ENCODE measurements around the gene OR6C70. TPM values are rescaled to one million over a fixed set of nuclear protein-coding genes. Genes with fewer than 3 reads are reported as not detected.

OR6C70 gene
- total RNA-seq, result not detected

DNA sequence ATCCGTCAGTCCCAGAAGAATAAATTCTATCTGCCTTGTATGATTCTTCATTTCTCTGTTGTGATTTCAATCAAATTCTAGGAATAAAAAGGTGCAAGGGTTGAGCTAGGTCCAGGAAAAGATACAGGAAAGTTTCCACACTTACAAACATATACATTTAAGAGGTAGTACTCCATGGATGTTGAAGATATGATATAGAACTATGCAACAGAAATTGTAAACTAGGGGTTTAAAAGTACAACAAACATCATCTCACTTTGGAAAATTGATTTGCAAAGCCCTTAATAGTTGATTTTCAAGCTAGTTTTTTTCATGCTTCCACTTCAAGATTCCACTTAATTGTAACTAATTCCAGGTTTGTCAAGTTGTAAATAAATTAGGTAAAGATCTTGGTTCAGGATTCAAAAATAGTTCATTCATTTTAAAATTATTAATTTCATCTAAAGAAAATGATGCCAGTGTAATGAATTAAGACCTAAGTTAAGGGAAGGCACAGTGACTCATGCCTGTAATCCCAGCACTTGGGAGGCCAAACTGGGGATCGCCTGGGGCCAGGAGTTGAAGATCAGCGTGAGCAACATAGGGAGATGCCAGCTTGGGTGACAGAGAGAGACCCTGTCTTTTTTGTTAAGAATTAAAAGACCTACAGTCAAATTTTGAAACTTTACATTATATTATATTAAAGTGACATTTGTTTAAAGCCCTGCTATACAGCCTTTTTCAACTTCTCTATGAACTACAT lies at the start of gene OR6C70:
OR6C70 (minus strand) TSS at position 51 of the 742 bp plus-strand sequence; CDS start at position 51, 0 bp downstream.
- TF ChIP-seq, protein P1, sequence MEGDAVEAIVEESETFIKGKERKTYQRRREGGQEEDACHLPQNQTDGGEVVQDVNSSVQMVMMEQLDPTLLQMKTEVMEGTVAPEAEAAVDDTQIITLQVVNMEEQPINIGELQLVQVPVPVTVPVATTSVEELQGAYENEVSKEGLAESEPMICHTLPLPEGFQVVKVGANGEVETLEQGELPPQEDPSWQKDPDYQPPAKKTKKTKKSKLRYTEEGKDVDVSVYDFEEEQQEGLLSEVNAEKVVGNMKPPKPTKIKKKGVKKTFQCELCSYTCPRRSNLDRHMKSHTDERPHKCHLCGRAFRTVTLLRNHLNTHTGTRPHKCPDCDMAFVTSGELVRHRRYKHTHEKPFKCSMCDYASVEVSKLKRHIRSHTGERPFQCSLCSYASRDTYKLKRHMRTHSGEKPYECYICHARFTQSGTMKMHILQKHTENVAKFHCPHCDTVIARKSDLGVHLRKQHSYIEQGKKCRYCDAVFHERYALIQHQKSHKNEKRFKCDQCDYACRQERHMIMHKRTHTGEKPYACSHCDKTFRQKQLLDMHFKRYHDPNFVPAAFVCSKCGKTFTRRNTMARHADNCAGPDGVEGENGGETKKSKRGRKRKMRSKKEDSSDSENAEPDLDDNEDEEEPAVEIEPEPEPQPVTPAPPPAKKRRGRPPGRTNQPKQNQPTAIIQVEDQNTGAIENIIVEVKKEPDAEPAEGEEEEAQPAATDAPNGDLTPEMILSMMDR (IDR thresholded peaks at IDR 0.05), result no peak
- Histone ChIP-seq H3K27me3 (no peaks in the 10 kb centered on the region), H3K4me3 (no peak within 1 kb of the TSS), H3K9me3 (no peaks in the 10 kb centered on the region), H3K4me1 (no peaks in the 10 kb centered on the region), H3K27ac (no peak within 1 kb of the TSS), H3K36me3 (no peaks in the 10 kb centered on the region)
- no peak for DNase-seq (ENCODE audit: low spot score in 2 of 2)
- intact Hi-C loops (cut with DNase I), result no loop called here

- Histone ChIP-seq H3K9me3 (no peaks in the 10 kb centered on the region), H3K27ac (no peak overlapping the region), H3K36me3 (no peaks in the 10 kb centered on the region), H3K4me3 (no peak overlapping the region), H3K4me1 (no peaks in the 10 kb centered on the region), H3K27me3 (no peaks in the 10 kb centered on the region)
- TF ChIP-seq, protein P1 (IDR thresholded peaks at IDR 0.05), result no peak
- DNase-seq (ENCODE audit: low spot score in 2 of 2), result no peak
- intact Hi-C loops (cut with DNase I), result no loop called here
These were observed 46.5 kb upstream of the OR6C70 start for GRCh38 chr12:55516391-55516790.

- DNase-seq (ENCODE audit: low spot score in 2 of 2), result no peak
- Histone ChIP-seq H3K27ac (no peak overlapping the region), H3K36me3 (no peaks in the 10 kb centered on the region), H3K9me3 (no peaks in the 10 kb centered on the region), H3K27me3 (no peaks in the 10 kb centered on the region), H3K4me3 (no peak overlapping the region), H3K4me1 (no peaks in the 10 kb centered on the region)
- TF ChIP-seq, protein P1 (IDR thresholded peaks at IDR 0.05), result no peak
- intact Hi-C loops (cut with DNase I), result no loop called here
These were observed 45.8 kb upstream of the OR6C70 start for GRCh38 chr12:55515696-55516095.

DNA sequence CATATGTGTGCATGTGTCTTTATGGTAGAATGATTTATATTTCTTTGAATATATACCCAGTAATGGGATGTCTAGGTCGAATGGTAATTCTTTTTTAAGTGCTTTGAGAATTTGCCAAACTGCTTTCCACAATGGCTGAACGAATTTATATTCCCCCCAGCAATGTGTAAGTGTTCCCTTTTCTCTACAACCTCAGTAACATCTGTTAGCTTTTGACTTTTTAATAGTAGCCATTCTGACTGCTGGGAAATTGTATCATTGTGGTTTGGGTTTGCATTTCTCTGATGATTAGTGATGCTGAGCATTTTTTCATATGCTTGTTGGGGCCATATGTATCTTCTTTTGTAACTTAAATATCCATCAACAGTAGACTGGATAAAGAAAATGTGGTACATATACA lies 31.7 kb upstream of the OR6C70 start:
- TF ChIP-seq, protein P1 (IDR thresholded peaks at IDR 0.05), result no peak
- Histone ChIP-seq H3K27me3 (no peaks in the 10 kb centered on the region), H3K4me3 (no peak overlapping the region), H3K9me3 (no peaks in the 10 kb centered on the region), H3K27ac (no peak overlapping the region), H3K36me3 (no peaks in the 10 kb centered on the region), H3K4me1 (no peaks in the 10 kb centered on the region)
- no peak for DNase-seq (ENCODE audit: low spot score in 2 of 2)
- intact Hi-C loops (cut with DNase I), result no loop called here

GRCh38 chr12:55499810-55500252 lies 29.9 kb upstream of the OR6C70 start:
- Histone ChIP-seq H3K27ac (no peak overlapping the region), H3K27me3 (no peaks in the 10 kb centered on the region), H3K36me3 (no peaks in the 10 kb centered on the region), H3K4me1 (no peaks in the 10 kb centered on the region), H3K9me3 (no peaks in the 10 kb centered on the region), H3K4me3 (no peak overlapping the region)
- no peak for DNase-seq (ENCODE audit: low spot score in 2 of 2)
- intact Hi-C loops (cut with DNase I), result no loop called here
- TF ChIP-seq, protein P1 (IDR thresholded peaks at IDR 0.05), result no peak

Data from ascending aorta (tissue), 2 donors.